IPS-18c (cell line): ENCODE measurements around the gene HTT-AS.

Source experiments
- H3K4me3 ChIP-seq: 2 replicates; pipeline ENCODE4 v1.7.0; 2013; ENCODE audit warnings: low read depth, mild to moderate bottlenecking, low read length, moderate library complexity; ENCODE audit not compliant: insufficient read depth
- H3K9me3 ChIP-seq: one replicate; pipeline ENCODE4 v1.6.1; 2013; ENCODE audit warnings: mild to moderate bottlenecking, low read length, moderate library complexity; ENCODE audit not compliant: control insufficient read depth, insufficient read depth

The HTT-AS gene

GRCh38 chr4:3019145-3019846, 55.0 kb downstream of the HTT-AS start:
- Histone ChIP-seq H3K9me3 (no peaks in the 10 kb centered on the region), H3K4me3 (no peak overlapping the region)

GRCh38 chr4:3017504-3017903, 56.8 kb downstream of the HTT-AS start:
- no peaks in the 10 kb centered on the region for H3K9me3 ChIP-seq
- H3K4me3 ChIP-seq, result no peak overlapping the region

- Histone ChIP-seq H3K9me3 (no peaks in the 10 kb centered on the region), H3K4me3 (no peak overlapping the region)
Measured at GRCh38 chr4:3016961-3017360, 57.4 kb downstream of the HTT-AS start.

- no peak overlapping the region for H3K4me3 ChIP-seq
- H3K9me3 ChIP-seq, result no peaks in the 10 kb centered on the region
Measured at GRCh38 chr4:3013839-3014350, 60.4 kb downstream of the HTT-AS start.
